ENCODE results near the gene SPOPL.

DNA sequence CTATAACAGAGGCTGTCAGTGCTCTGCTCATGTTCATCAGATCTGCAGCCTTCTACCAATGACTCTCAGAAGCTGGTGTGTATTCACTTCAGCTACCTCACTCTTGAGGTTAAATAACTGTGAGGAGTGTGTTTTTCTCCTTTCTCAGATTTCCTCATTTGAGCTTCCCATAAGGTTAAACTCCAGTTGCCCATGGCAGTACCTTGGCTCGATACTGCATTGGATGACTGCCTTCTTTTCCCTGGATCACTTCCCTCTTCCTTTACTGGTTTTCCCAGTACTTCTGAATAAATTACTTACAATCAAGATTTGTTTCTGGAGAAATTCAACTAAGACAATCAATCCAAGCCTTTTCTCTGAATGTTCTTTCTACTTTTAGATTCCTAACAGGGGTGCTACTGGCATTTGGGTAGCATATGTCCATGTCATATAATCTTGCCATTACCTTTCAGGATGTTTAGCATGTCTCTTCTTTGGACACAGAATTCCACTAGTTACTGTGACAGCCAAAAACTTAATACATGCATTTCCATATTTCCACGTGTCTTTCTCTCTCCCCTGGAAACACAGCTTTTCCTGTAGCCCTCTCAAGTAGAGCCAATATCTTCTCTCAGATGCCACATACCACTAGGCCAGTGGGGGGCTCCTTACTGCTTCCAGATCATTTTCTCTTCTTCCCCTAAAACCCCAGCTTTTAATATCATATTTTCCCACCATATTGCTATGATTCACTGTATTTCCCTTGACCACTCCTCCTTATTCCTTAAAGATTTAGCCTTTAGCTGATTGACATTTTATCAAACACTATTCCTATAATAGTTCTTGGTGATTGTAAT is 15.0 kb upstream of the SPOPL start:
- TF ChIP-seq POLR2AphosphoS5 (IDR thresholded peaks at IDR 0.05; ENCODE audit: low read depth) (no peak), GABPA (IDR thresholded peaks at IDR 0.05; ENCODE audit: low read depth) (no peak), REST (IDR thresholded peaks at IDR 0.05; ENCODE audit: insufficient replicate concordance, low read depth) (no peak), SPI1 (IDR thresholded peaks at IDR 0.05; ENCODE audit: borderline replicate concordance, low read depth) (no peak)
- TF ChIP-seq, protein P1, sequence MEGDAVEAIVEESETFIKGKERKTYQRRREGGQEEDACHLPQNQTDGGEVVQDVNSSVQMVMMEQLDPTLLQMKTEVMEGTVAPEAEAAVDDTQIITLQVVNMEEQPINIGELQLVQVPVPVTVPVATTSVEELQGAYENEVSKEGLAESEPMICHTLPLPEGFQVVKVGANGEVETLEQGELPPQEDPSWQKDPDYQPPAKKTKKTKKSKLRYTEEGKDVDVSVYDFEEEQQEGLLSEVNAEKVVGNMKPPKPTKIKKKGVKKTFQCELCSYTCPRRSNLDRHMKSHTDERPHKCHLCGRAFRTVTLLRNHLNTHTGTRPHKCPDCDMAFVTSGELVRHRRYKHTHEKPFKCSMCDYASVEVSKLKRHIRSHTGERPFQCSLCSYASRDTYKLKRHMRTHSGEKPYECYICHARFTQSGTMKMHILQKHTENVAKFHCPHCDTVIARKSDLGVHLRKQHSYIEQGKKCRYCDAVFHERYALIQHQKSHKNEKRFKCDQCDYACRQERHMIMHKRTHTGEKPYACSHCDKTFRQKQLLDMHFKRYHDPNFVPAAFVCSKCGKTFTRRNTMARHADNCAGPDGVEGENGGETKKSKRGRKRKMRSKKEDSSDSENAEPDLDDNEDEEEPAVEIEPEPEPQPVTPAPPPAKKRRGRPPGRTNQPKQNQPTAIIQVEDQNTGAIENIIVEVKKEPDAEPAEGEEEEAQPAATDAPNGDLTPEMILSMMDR (IDR thresholded peaks at IDR 0.05; ENCODE audit: insufficient read depth, low read length), result no peak
